GM12891 (cell line): ENCODE data around the gene PRR35.

Experiments
- POLR2A ChIP-seq: IDR thresholded peaks from 2 replicates; pipeline ENCODE4 v1.6.1; 2011; ENCODE audit warnings: low read depth, low read length, control low read depth
- POU2F2 ChIP-seq: IDR thresholded peaks from 2 replicates; pipeline ENCODE4 v1.6.1; 2011; ENCODE audit warnings: low read depth, mild to moderate bottlenecking, control low read depth, low read length, moderate library complexity
- TAF1 ChIP-seq: IDR thresholded peaks from 2 replicates; pipeline ENCODE4 v1.6.1; 2011; ENCODE audit warnings: low read depth, low read length, control low read depth

- TF ChIP-seq POLR2A = no peak
- no peak for TF ChIP-seq TAF1
- no peak for TF ChIP-seq POU2F2
Observed at GRCh38 chr16:595094-595528, 34.9 kb downstream of the PRR35 start.
